IMR-90 (cell line): ENCODE results near the gene ITSN1. TPM values are rescaled to one million over a fixed set of nuclear protein-coding genes. Genes with fewer than 3 reads are reported as not detected.
A peak's percentile ranks its signal among the peaks of the same experiment; 100 is the strongest.

Experiments used
- ATAC-seq: fragments of 200-7000 bp; cut with Tn5 transposase; 2 replicates; pipeline ENCODE4 v1.9.1; 2020; ENCODE audit warnings: low read depth, mild to moderate bottlenecking, moderate library complexity
- BruUV-seq: library from RNA; stranded (reverse); fragments of 400-500 nt; replicated peaks from 2 replicates; lab custom pipeline; 2021; lab: Mats Ljungman, UMichigan
- CTCF ChIA-PET: fragments of 300-600 bp; formaldehyde crosslinking; extraction: SDS; loops from one replicate; lab custom pipeline; 2021; ENCODE audit warnings: antibody characterized with exemption; lab: Yijun Ruan, JAX
- POLR2A ChIA-PET: fragments of 300-600 bp; sonication (Branson Sonifier 250); formaldehyde crosslinking; loops from one replicate; lab custom pipeline; 2022; ENCODE audit warnings: antibody characterized with exemption; ENCODE audit not compliant: unreplicated experiment; lab: Charles Lee
- DNase-seq: peaks from one replicate; pipeline ENCODE4 v3.0.0; 2013
- H2AFZ ChIP-seq: replicated peaks from 2 replicates; pipeline ENCODE3; 2013; ENCODE audit warnings: low read length, mild to moderate bottlenecking; ENCODE audit not compliant: poor library complexity
- H2AK5ac ChIP-seq: 2 replicates; pipeline ENCODE4 v1.6.1; 2013; ENCODE audit warnings: low read depth, low read length, inconsistent platforms
- H2AK9ac ChIP-seq: replicated peaks from 2 replicates; pipeline ENCODE3; 2013; ENCODE audit warnings: mild to moderate bottlenecking, low read depth, low read length, moderate library complexity; ENCODE audit not compliant: poor library complexity
- H2BK120ac ChIP-seq: 2 replicates; pipeline ENCODE4 v1.6.1; 2013; ENCODE audit warnings: low read depth, low read length, inconsistent platforms
- H2BK15ac ChIP-seq: 3 replicates; pipeline ENCODE4 v1.6.1; 2013; ENCODE audit warnings: low read depth, low read length, inconsistent platforms
- H2BK20ac ChIP-seq: 2 replicates; pipeline ENCODE4 v1.6.1; 2013; ENCODE audit warnings: low read depth, mild to moderate bottlenecking, inconsistent platforms, low read length, moderate library complexity
- H2BK5ac ChIP-seq: 2 replicates; pipeline ENCODE4 v1.6.1; 2013; ENCODE audit warnings: mild to moderate bottlenecking, low read depth, low read length, inconsistent platforms; ENCODE audit not compliant: poor library complexity, severe bottlenecking
- H3K14ac ChIP-seq: replicated peaks from 2 replicates; pipeline ENCODE4 v1.6.1; 2013; ENCODE audit warnings: low read depth, low read length, inconsistent platforms
- H3K18ac ChIP-seq: 2 replicates; pipeline ENCODE4 v1.6.1; 2013; ENCODE audit warnings: low read depth, low read length, control low read depth
- H3K23ac ChIP-seq: 2 replicates; pipeline ENCODE4 v1.6.1; 2013; ENCODE audit warnings: low read depth, low read length, inconsistent platforms
- H3K27ac ChIP-seq: 2 replicates; pipeline ENCODE4 v1.5.1; 2013; ENCODE audit warnings: mild to moderate bottlenecking, control low read depth, low read length; ENCODE audit not compliant: insufficient read depth
- H3K27me3 ChIP-seq: 2 replicates; pipeline ENCODE4 v1.6.1; 2013; ENCODE audit warnings: low read length; ENCODE audit not compliant: control insufficient read depth, insufficient read depth
- H3K36me3 ChIP-seq: 2 replicates; pipeline ENCODE4 v1.6.1; 2013; ENCODE audit warnings: low read length, mixed read lengths; ENCODE audit not compliant: control insufficient read depth, insufficient read depth
- H3K4ac ChIP-seq: 2 replicates; pipeline ENCODE4 v1.6.1; 2013; ENCODE audit warnings: low read depth, low read length, inconsistent platforms
- H3K4me1 ChIP-seq: 2 replicates; pipeline ENCODE4 v1.6.1; 2013; ENCODE audit warnings: low read length, mixed read lengths; ENCODE audit not compliant: control insufficient read depth, insufficient read depth
- H3K4me2 ChIP-seq: 2 replicates; pipeline ENCODE4 v1.6.1; 2013; ENCODE audit warnings: low read depth, mild to moderate bottlenecking, control low read depth, low read length, moderate library complexity
- H3K4me3 ChIP-seq: 2 replicates; pipeline ENCODE4 v1.5.1; 2013; ENCODE audit warnings: low read depth, mild to moderate bottlenecking, control low read depth, low read length, moderate library complexity; ENCODE audit not compliant: insufficient read depth
- H3K56ac ChIP-seq: 2 replicates; pipeline ENCODE4 v1.6.1; 2013; ENCODE audit warnings: low read length, inconsistent platforms; ENCODE audit not compliant: insufficient read depth; ENCODE audit errors: extremely low read depth
- H3K79me1 ChIP-seq, 2 experiments: 2 replicates each; pipeline ENCODE4 v1.6.1; 2013; ENCODE audit warnings: low read length in 2 of 2, inconsistent platforms in 1 of 2, low read depth in 1 of 2
- H3K9ac ChIP-seq: 2 replicates; pipeline ENCODE4 v1.6.1; 2013; ENCODE audit warnings: low read depth, low read length, control low read depth
- H3K9me1 ChIP-seq: 2 replicates; pipeline ENCODE4 v1.6.1; 2013; ENCODE audit warnings: low read length, inconsistent platforms; ENCODE audit not compliant: insufficient read depth
- H3K9me3 ChIP-seq: 2 replicates; pipeline ENCODE4 v1.6.1; 2013; ENCODE audit warnings: low read length; ENCODE audit not compliant: control insufficient read depth, insufficient read depth
- H4K20me1 ChIP-seq: 2 replicates; pipeline ENCODE4 v1.6.1; 2013; ENCODE audit warnings: low read length, inconsistent platforms; ENCODE audit not compliant: insufficient read depth
- H4K5ac ChIP-seq: 2 replicates; pipeline ENCODE4 v1.6.1; 2013; ENCODE audit warnings: mild to moderate bottlenecking, low read depth, low read length, control low read depth
- H4K8ac ChIP-seq, 2 experiments: 2 replicates each; pipeline ENCODE4 v1.6.1; 2013; ENCODE audit warnings: low read depth in 2 of 2, low read length in 2 of 2, control low read depth in 1 of 2, inconsistent platforms in 1 of 2
- H4K91ac ChIP-seq: 2 replicates; pipeline ENCODE4 v1.6.1; 2013; ENCODE audit warnings: low read depth, low read length, inconsistent platforms; ENCODE audit not compliant: insufficient read depth
- BHLHE40 ChIP-seq: fragments of 150-350 bp; IDR thresholded peaks from 2 replicates; pipeline ENCODE4 v1.6.1; 2016; ENCODE audit warnings: mild to moderate bottlenecking, low read depth, low read length
- CEBPB ChIP-seq: IDR thresholded peaks from 2 replicates; pipeline ENCODE4 v1.6.1; 2012; ENCODE audit warnings: low read depth, low read length, improper control_type of control experiment
- CHD1 ChIP-seq: IDR thresholded peaks from 2 replicates; pipeline ENCODE4 v1.6.1; 2012; ENCODE audit warnings: low read depth, low read length, improper control_type of control experiment
- CTCF ChIP-seq: conservative IDR thresholded peaks from 2 replicates; pipeline ENCODE4 v1.5.1; 2012; ENCODE audit warnings: mild to moderate bottlenecking, low read depth, low read length, improper control_type of control experiment
- FOS ChIP-seq: fragments of 150-350 bp; IDR thresholded peaks from 2 replicates; pipeline ENCODE4 v1.6.1; 2016; ENCODE audit warnings: low read depth, low read length
- MAFK ChIP-seq: IDR thresholded peaks from 2 replicates; pipeline ENCODE4 v1.6.1; 2012; ENCODE audit warnings: low read depth, low read length, improper control_type of control experiment
- MAZ ChIP-seq: IDR thresholded peaks from 2 replicates; pipeline ENCODE4 v1.6.1; 2012; ENCODE audit warnings: low read depth, mild to moderate bottlenecking, low read length, improper control_type of control experiment, moderate library complexity, borderline replicate concordance
- MXI1 ChIP-seq: IDR thresholded peaks from 2 replicates; pipeline ENCODE4 v1.6.1; 2012; ENCODE audit warnings: low read depth, mild to moderate bottlenecking, low read length, moderate library complexity, borderline replicate concordance
- NFE2L2 ChIP-seq: fragments of 150-350 bp; IDR thresholded peaks from 2 replicates; pipeline ENCODE4 v1.6.1; 2016; ENCODE audit warnings: low read depth, mild to moderate bottlenecking, low read length
- POLR2A ChIP-seq: IDR thresholded peaks from 2 replicates; pipeline ENCODE4 v1.6.1; 2012; ENCODE audit warnings: mild to moderate bottlenecking, low read depth, low read length
- RAD21 ChIP-seq: IDR thresholded peaks from 2 replicates; pipeline ENCODE4 v1.6.1; 2012; ENCODE audit warnings: low read length, improper control_type of control experiment
- RCOR1 ChIP-seq: IDR thresholded peaks from 2 replicates; pipeline ENCODE4 v1.6.1; 2012; ENCODE audit warnings: mild to moderate bottlenecking, low read length, improper control_type of control experiment; ENCODE audit not compliant: insufficient replicate concordance
- RFX5 ChIP-seq: IDR thresholded peaks from 2 replicates; pipeline ENCODE4 v1.8.0; 2012; ENCODE audit warnings: low read depth, mild to moderate bottlenecking, low read length, moderate library complexity
- SMC3 ChIP-seq: fragments of 150-350 bp; IDR thresholded peaks from 2 replicates; pipeline ENCODE4 v1.6.1; 2016; ENCODE audit warnings: low read depth, mild to moderate bottlenecking, antibody characterized with exemption, low read length, moderate library complexity
- USF2 ChIP-seq: fragments of 150-350 bp; IDR thresholded peaks from 2 replicates; pipeline ENCODE4 v1.6.1; 2017; ENCODE audit warnings: mild to moderate bottlenecking, antibody characterized with exemption, low read length, low read depth
- WGBS, 2 experiments: methylation state at CpG; one replicate each; pipeline versions ENCODE4 v1.1.5 to v1.1.7; 2013; ENCODE audit warnings: missing lambda C conversion rate in 2 of 2; ENCODE audit not compliant: insufficient read length in 1 of 2; ENCODE audit errors: extremely low coverage in 2 of 2; 5-methylcytosine and 5-hydroxymethylcytosine counted together
- dilution Hi-C: fragments of 300-500 bp; cut with HindIII; formaldehyde crosslinking; loops from one replicate; pipeline ENCODE4 v1.14.3; 2018; ENCODE audit warnings: low sequenced_read_pairs; ENCODE audit not compliant: unreplicated experiment
- in situ Hi-C: fragments of 300-500 bp; cut with MboI; formaldehyde crosslinking; loops from 3 replicates; pipeline ENCODE4 v1.14.3; 2019; ENCODE audit warnings: low sequenced_read_pairs, inconsistent platforms, mixed read lengths
- intact Hi-C: fragments of 100-400 bp; cut with micrococcal nuclease; formaldehyde crosslinking; loops from 2 replicates; pipeline ENCODE4 v1.10.0; 2022
- polyA plus RNA-seq, 3 experiments: library from polyadenylated mRNA; depleted of rRNA; stranded (reverse); fragments of >200 nt; gene quantifications; 2 replicates each; pipeline ENCODE4 v1.2.3, GENCODE V29; 2012; ENCODE audit warnings: low replicate concordance in 1 of 3
- total RNA-seq: library from RNA; depleted of rRNA; stranded (reverse); fragments of >200 nt; gene quantifications from 2 replicates; pipeline ENCODE4 v1.2.3, GENCODE V29; 2012

The ITSN1 gene
- total and polyA plus RNA-seq, 2 of the 4 experiments (the other 2 are of a cell fraction): 45.4 to 62.0 TPM

GRCh38 chr21:33684923-33685560, 42.7 kb downstream of the ITSN1 start:
- DNase-seq (peak; percentile 50), ATAC-seq (no peak)
- Histone ChIP-seq H2BK15ac (peak overlapping the region; percentile 6; the same call in 1 of the 3 replicates), H3K36me3 (no peaks in the 10 kb centered on the region), H3K4me3 (no peak overlapping the region), H2BK20ac (peak overlapping the region; percentile 70), H3K9me1 (peaks cover 21% of the 10 kb centered on the region), H3K9ac (no peak overlapping the region), H3K4me1 (peaks cover 11% of the 10 kb centered on the region), H3K27me3 (no peaks in the 10 kb centered on the region), H3K56ac (no peak overlapping the region), H4K20me1 (peaks cover 45% of the 10 kb centered on the region), H3K9me3 (no peaks in the 10 kb centered on the region), H2AK9ac (no peak overlapping the region), H3K23ac (peak overlapping the region; percentile 58; the same call in 1 of the 2 replicates), H3K79me1 (peaks cover 31 to 68% of the 10 kb centered on the region in 2 experiments), H2BK5ac (peak overlapping the region; percentile 71), H2BK120ac (peak overlapping the region; percentile 88), H4K91ac (peak overlapping the region; percentile 32; the same call in 1 of the 2 replicates), H3K4me2 (peak overlapping the region; percentile 62), H2AFZ (no peak overlapping the region), H3K18ac (peak overlapping the region; percentile 46; the same call in 1 of the 2 replicates), H4K8ac (peak overlapping the region in 1 of 2 experiments; percentile 40; a peak in 1 of 4 replicates), H3K14ac (peak overlapping the region; percentile 70; the same call in 1 of the 2 replicates), H3K27ac (no peak overlapping the region), H4K5ac (peak overlapping the region; percentile 10; the same call in 1 of the 2 replicates), H2AK5ac (no peak overlapping the region), H3K4ac (peak overlapping the region; percentile 5; the same call in 1 of the 2 replicates)
- ChIA-PET CTCF (interaction anchor here (1.2 kb wide), 1 partner anchor 214 kb away, joined by 8 read pairs; no protein-coding TSS in a partner anchor), POLR2A (no interaction called here)
- intact Hi-C loops: loop anchor here (2.0 kb wide), 1 partner anchor 30 kb away; no protein-coding TSS in a partner anchor
- dilution Hi-C loops: no loop called here
- in situ Hi-C loops: no loop called here
- no CpG with 5 or more reads among the region's 5 CpGs for WGBS, 2 experiments
- BruUV-seq: no TSS peak
- no peak for TF ChIP-seq USF2
- no peak for TF ChIP-seq MAFK
- no peak for TF ChIP-seq CEBPB
- no peak for TF ChIP-seq FOS
- no peak for TF ChIP-seq POLR2A
- TF ChIP-seq RFX5: no peak
- TF ChIP-seq RCOR1: no peak
- no peak for TF ChIP-seq BHLHE40
- TF ChIP-seq RAD21: no peak
- no peak for TF ChIP-seq CHD1
- no peak for TF ChIP-seq MAZ
- no peak for TF ChIP-seq CTCF
- TF ChIP-seq NFE2L2: no peak
- TF ChIP-seq MXI1: no peak
- TF ChIP-seq SMC3: no peak
